Right cardiac atrium (tissue), 5 donors: ENCODE measurements around the gene IGDCC3. TPM values are rescaled to one million over a fixed set of nuclear protein-coding genes. Genes with fewer than 3 reads are reported as not detected.

ENCODE experiments used
- ATAC-seq, 2 donors: fragments of 200-7000 bp; cut with Tn5 transposase; one replicate each; pipeline versions ENCODE4 v1.8.0 to v1.9.1; 2020; ENCODE audit warnings: moderate library complexity in 2 of 2, mild to moderate bottlenecking in 1 of 2
- DNase-seq, 3 donors: peaks; one replicate each; pipeline ENCODE4 v3.0.0-alpha.2; 2020
- H3K27ac ChIP-seq: one replicate; pipeline ENCODE4 v1.5.1; 2013; ENCODE audit warnings: mild to moderate bottlenecking, low read length, control low read depth, moderate library complexity
- H3K27me3 ChIP-seq: one replicate; pipeline ENCODE4 v1.6.1; 2013; ENCODE audit not compliant: control insufficient read depth, insufficient read depth
- H3K4me1 ChIP-seq: one replicate; pipeline ENCODE4 v1.6.1; 2013; ENCODE audit warnings: low read length; ENCODE audit not compliant: control insufficient read depth, insufficient read depth
- H3K4me3 ChIP-seq: one replicate; pipeline ENCODE4 v1.5.1; 2013; ENCODE audit warnings: low read length, control low read depth
- H3K9me3 ChIP-seq: one replicate; pipeline ENCODE4 v1.6.1; 2013; ENCODE audit warnings: low read length; ENCODE audit not compliant: control insufficient read depth
- WGBS: extraction: QIAGEN DNeasy Blood & Tissue Kit; methylation state at CpG from one replicate; pipeline ENCODE4 v1.1.7; 2013; 5-methylcytosine and 5-hydroxymethylcytosine counted together
- intact Hi-C, 4 donors: fragments of 100-400 bp; cut with DNase I; formaldehyde crosslinking; loops; one replicate each; pipeline versions ENCODE4 v1.11.0 to v1.14.0; 2022 to 2023
- polyA plus RNA-seq: library from polyadenylated mRNA; stranded (reverse); fragments of 200-250 nt; gene quantifications from one replicate; pipeline ENCODE4 v1.2.3, GENCODE V29; 2013
- total RNA-seq, 4 donors: library from RNA; stranded (reverse); fragmentation: NEBNext Ultra II Directional; extraction: Animal tissue kit (Norgen Biotek cat#: 25700); gene quantifications; one replicate each; pipeline ENCODE4 v1.2.1, GENCODE V29; 2021
- donor health status: healthy with polysubstance abuse.
- donor health status: DM: no; HTN: yes; CAD: no.
- donor health status: DM: no; HTN: no; CAD: no.
- donor health status: DM: no; HTN: yes; CAD: no; lungs with severe emphysema.
- donor health status: DM: yes; HTN: yes; CAD: no.

Gene IGDCC3
- total and polyA plus RNA-seq, 5 donors = 0.09 to 0.14 (median 0.09) TPM; not detected in 2

GRCh38 chr15:65386376-65386775 lies 8.6 kb upstream of the IGDCC3 start:
- H3K9me3 ChIP-seq = no peaks in the 10 kb centered on the region
- DNase-seq (no peak), ATAC-seq (no peak)
- no peak overlapping the region for H3K27ac ChIP-seq
- intact Hi-C loops = loop anchor here in 1 of 4 donors (2.0 kb wide), 1 partner anchor 68 kb away; no protein-coding TSS in a partner anchor
- no peaks in the 10 kb centered on the region for H3K27me3 ChIP-seq
- 73% methylated on average over 6 of the region's 6 CpGs for WGBS
- no peak overlapping the region for H3K4me3 ChIP-seq
- no peaks in the 10 kb centered on the region for H3K4me1 ChIP-seq

- 24% methylated on average over 10 of the region's 10 CpGs for WGBS
- no peaks in the 10 kb centered on the region for H3K27me3 ChIP-seq
- no peaks in the 10 kb centered on the region for H3K4me1 ChIP-seq
- no peaks in the 10 kb centered on the region for H3K9me3 ChIP-seq
- no peak overlapping the region for H3K27ac ChIP-seq
- ATAC-seq = peak; percentile 43 to 78
- peak; percentile 57 to 80 (median 79) for DNase-seq
- intact Hi-C loops = loop anchor here (1.0 to 2.0 kb wide), 2 partner anchors 67 kb away; no protein-coding TSS in a partner anchor
- no peak overlapping the region for H3K4me3 ChIP-seq
These were observed 8.1 kb upstream of the IGDCC3 start for GRCh38 chr15:65385870-65386258.

- Histone ChIP-seq H3K4me1 (no peaks in the 10 kb centered on the region), H3K4me3 (peak overlapping the region; percentile 6), H3K27me3 (no peaks in the 10 kb centered on the region), H3K27ac (no peak overlapping the region), H3K9me3 (no peaks in the 10 kb centered on the region)
- intact Hi-C loops = loop anchor here in 3 of 4 donors (1.0 to 2.0 kb wide), 2 partner anchors 66 kb away; no protein-coding TSS in a partner anchor
- peak; percentile 84 to 93 (median 92) for DNase-seq
- peak; percentile 92 to 95 for ATAC-seq
- 18% methylated on average over 43 of the region's 43 CpGs for WGBS
These were observed 7.4 kb upstream of the IGDCC3 start for GRCh38 chr15:65384895-65385869.

GRCh38 chr15:65384505-65384894 lies 6.7 kb upstream of the IGDCC3 start:
- intact Hi-C loops = loop anchor here in 2 of 4 donors (2.0 kb wide), 1 partner anchor 66 kb away; no protein-coding TSS in a partner anchor
- Histone ChIP-seq H3K27ac (no peak overlapping the region), H3K4me1 (no peaks in the 10 kb centered on the region), H3K27me3 (no peaks in the 10 kb centered on the region), H3K4me3 (no peak overlapping the region), H3K9me3 (no peaks in the 10 kb centered on the region)
- WGBS = 59% methylated on average over 4 of the region's 4 CpGs
- no peak for ATAC-seq
- DNase-seq = no peak

GRCh38 chr15:65383991-65384390 lies 6.2 kb upstream of the IGDCC3 start:
- no peaks in the 10 kb centered on the region for H3K27me3 ChIP-seq
- H3K4me3 ChIP-seq = no peak overlapping the region
- H3K9me3 ChIP-seq = no peaks in the 10 kb centered on the region
- DNase-seq (no peak), ATAC-seq (no peak)
- 92% methylated on average over 6 of the region's 6 CpGs for WGBS
- no peaks in the 10 kb centered on the region for H3K4me1 ChIP-seq
- intact Hi-C loops = loop anchor here in 2 of 4 donors (2.0 kb wide), 1 partner anchor 65 kb away; no protein-coding TSS in a partner anchor
- H3K27ac ChIP-seq = no peak overlapping the region

GRCh38 chr15:65383456-65383855 lies 5.7 kb upstream of the IGDCC3 start:
- no peak for DNase-seq
- Histone ChIP-seq H3K4me3 (no peak overlapping the region), H3K27ac (no peak overlapping the region), H3K4me1 (no peaks in the 10 kb centered on the region), H3K27me3 (no peaks in the 10 kb centered on the region), H3K9me3 (no peaks in the 10 kb centered on the region)
- no peak for ATAC-seq
- WGBS = 89% methylated on average over 5 of the region's 5 CpGs
- intact Hi-C loops = no loop called here

GRCh38 chr15:65382921-65383320 lies 5.1 kb upstream of the IGDCC3 start:
- Histone ChIP-seq H3K4me3 (no peak overlapping the region), H3K9me3 (no peaks in the 10 kb centered on the region), H3K4me1 (peaks cover 2% of the 10 kb centered on the region), H3K27ac (no peak overlapping the region), H3K27me3 (no peaks in the 10 kb centered on the region)
- DNase-seq (no peak), ATAC-seq (no peak)
- 89% methylated on average over 9 of the region's 9 CpGs for WGBS
- intact Hi-C loops = no loop called here

GRCh38 chr15:65382146-65382491 lies 4.3 kb upstream of the IGDCC3 start:
- H3K4me1 ChIP-seq = peaks cover 2% of the 10 kb centered on the region
- intact Hi-C loops = no loop called here
- DNase-seq (no peak), ATAC-seq (no peak)
- no peaks in the 10 kb centered on the region for H3K27me3 ChIP-seq
- no peaks in the 10 kb centered on the region for H3K9me3 ChIP-seq
- H3K27ac ChIP-seq = no peak overlapping the region
- H3K4me3 ChIP-seq = no peak overlapping the region
- 70% methylated on average over 6 of the region's 6 CpGs for WGBS

GRCh38 chr15:65381445-65382145 lies 3.8 kb upstream of the IGDCC3 start:
- no peak overlapping the region for H3K4me3 ChIP-seq
- no peak for DNase-seq
- WGBS = 82% methylated on average over 1 of the region's 1 CpG

GRCh38 chr15:65379986-65380385 lies 2.2 kb upstream of the IGDCC3 start:
- intact Hi-C loops = no loop called here
- DNase-seq (no peak), ATAC-seq (no peak)
- Histone ChIP-seq H3K9me3 (no peaks in the 10 kb centered on the region), H3K4me1 (peaks cover 6% of the 10 kb centered on the region), H3K4me3 (no peak overlapping the region), H3K27me3 (no peaks in the 10 kb centered on the region), H3K27ac (no peak overlapping the region)
- 75% methylated on average over 2 of the region's 2 CpGs for WGBS

More at GRCh38 chr15:65381445-65382145, 3.8 kb upstream of the IGDCC3 start:
- no peak overlapping the region for H3K27ac ChIP-seq
- no peaks in the 10 kb centered on the region for H3K27me3 ChIP-seq
- H3K9me3 ChIP-seq = no peaks in the 10 kb centered on the region
- H3K4me1 ChIP-seq = peaks cover 6% of the 10 kb centered on the region
- no peak for ATAC-seq
- intact Hi-C loops = no loop called here
